Measurements from ENCODE around the gene SUPT3H.

Gene SUPT3H

DNA sequence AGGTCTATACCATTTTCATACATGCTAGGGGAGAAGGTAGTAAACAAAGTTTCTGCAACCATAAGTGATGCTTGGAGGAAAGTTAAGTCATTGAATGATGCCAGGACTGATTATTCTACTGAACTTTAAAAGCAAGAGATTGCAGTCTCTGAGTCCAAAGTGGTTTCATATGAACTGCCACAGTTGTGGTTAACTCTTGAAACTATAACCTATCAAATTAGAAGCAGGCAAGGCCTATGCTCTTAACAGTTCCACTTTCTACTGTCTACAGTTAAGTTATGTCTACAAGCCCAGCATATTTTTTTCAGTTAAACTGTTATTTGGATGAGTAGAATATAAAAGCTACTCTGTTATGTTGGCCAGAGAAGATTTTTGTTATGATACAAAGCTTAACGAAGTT lies 376.1 kb downstream of the SUPT3H start:
- no peak overlapping the region for H3K4me3 ChIP-seq (ENCODE audit: low read depth, low read length)
- no peak for TF ChIP-seq CTCF (conservative IDR thresholded peaks at IDR 0.05; ENCODE audit: low read depth, low read length)

GRCh38 chr6:45000833-45001232 lies 376.9 kb downstream of the SUPT3H start:
- no peak for TF ChIP-seq CTCF (conservative IDR thresholded peaks at IDR 0.05; ENCODE audit: low read depth, low read length)
- DNase-seq (ENCODE audit: low read depth): no peak
- no peak overlapping the region for H3K4me3 ChIP-seq (ENCODE audit: low read depth, low read length)

More for the DNA sequence above, 376.1 kb downstream of the SUPT3H start:
- DNase-seq (ENCODE audit: low read depth): no peak

DNA sequence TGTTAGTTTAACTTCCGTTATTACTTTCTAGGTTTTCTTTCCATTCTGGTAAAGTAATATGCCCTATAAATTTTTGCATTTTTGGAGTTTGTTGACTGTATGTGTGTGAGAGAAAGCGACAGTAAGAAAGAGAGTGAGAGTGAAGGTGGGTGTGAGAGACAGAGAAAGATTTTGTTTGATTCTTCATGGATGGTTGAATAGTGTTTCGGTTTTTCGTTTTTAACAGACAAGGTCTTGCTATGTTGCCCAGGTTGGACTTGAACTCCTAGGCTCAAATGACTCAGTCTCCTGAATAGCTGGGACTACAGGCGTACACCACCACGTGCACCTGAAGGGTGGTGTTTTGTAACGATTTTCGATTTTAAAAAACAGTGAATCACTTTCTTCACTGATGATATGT lies 378.7 kb downstream of the SUPT3H start:
- TF ChIP-seq CTCF (conservative IDR thresholded peaks at IDR 0.05; ENCODE audit: low read depth, low read length): no peak
- no peak for DNase-seq (ENCODE audit: low read depth)

DNA sequence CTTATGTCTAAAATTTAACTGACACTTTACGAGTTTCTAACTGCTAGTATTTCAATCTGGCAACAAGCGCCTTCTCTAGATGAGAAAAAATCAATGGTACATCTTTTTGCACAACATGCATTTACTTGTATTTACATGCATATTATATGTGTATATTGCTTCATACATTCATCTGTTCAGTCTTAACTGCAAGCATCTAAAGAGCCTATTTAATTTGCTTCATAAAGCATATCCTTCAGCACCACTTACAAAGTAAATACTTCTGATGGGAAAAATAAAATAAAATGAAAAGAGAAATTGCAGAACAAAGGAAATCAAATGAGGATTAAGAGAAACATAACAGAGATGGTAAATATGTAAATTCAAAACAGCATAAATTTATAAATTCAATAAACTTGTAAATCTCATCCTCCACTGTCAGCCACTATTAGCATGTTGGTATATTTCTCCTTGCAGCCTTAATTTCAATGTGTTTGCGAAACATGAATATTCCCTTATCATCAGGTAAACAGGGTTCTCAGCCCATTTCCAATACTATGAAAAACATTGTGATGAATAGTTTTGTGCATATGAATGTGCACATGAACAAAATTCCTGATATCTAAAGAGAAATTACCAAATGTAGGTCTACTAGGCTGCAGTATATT lies 382.1 kb downstream of the SUPT3H start:
- H3K4me3 ChIP-seq (ENCODE audit: low read depth, low read length): no peak overlapping the region
- TF ChIP-seq CTCF (conservative IDR thresholded peaks at IDR 0.05; ENCODE audit: low read depth, low read length): no peak
- DNase-seq (ENCODE audit: low read depth): no peak

More for the DNA sequence above, 378.7 kb downstream of the SUPT3H start:
- H3K4me3 ChIP-seq (ENCODE audit: low read depth, low read length): no peak overlapping the region

GRCh38 chr6:44989391-44989790 lies 388.3 kb downstream of the SUPT3H start:
- TF ChIP-seq CTCF (conservative IDR thresholded peaks at IDR 0.05; ENCODE audit: low read depth, low read length): no peak
- DNase-seq (ENCODE audit: low read depth): no peak

GRCh38 chr6:44985006-44985405 lies 392.7 kb downstream of the SUPT3H start:
- no peak for DNase-seq (ENCODE audit: low read depth)
- no peak overlapping the region for H3K4me3 ChIP-seq (ENCODE audit: low read depth, low read length)
- no peak for TF ChIP-seq CTCF (conservative IDR thresholded peaks at IDR 0.05; ENCODE audit: low read depth, low read length)

More at GRCh38 chr6:44989391-44989790, 388.3 kb downstream of the SUPT3H start:
- no peak overlapping the region for H3K4me3 ChIP-seq (ENCODE audit: low read depth, low read length)
